HEK293 (cell line): ENCODE measurements around the gene GALNS.

Experiments
- CTCF ChIP-seq: fragments of 450-650 bp; formaldehyde crosslinking; IDR thresholded peaks from 2 replicates; pipeline ENCODE4 v1.5.1; 2016; ENCODE audit warnings: missing biosample characterization, missing genetic modification characterization
- ELK4 ChIP-seq: IDR thresholded peaks from 2 replicates; pipeline ENCODE4 v1.6.1; 2011; ENCODE audit warnings: mild to moderate bottlenecking, low read depth, low read length, borderline replicate concordance
- KLF1 ChIP-seq: fragments of 450-650 bp; formaldehyde crosslinking; IDR thresholded peaks from 2 replicates; pipeline ENCODE4 v1.5.1; 2016; ENCODE audit warnings: missing biosample characterization, missing genetic modification characterization
- PBX3 ChIP-seq: sonication (generic); formaldehyde crosslinking; IDR thresholded peaks from 2 replicates; pipeline ENCODE4 v1.8.1; 2022; ENCODE audit warnings: mild to moderate bottlenecking, moderate library complexity, missing genetic modification reagents
- PRDM10 ChIP-seq: fragments of 450-650 bp; formaldehyde crosslinking; IDR thresholded peaks from 2 replicates; pipeline ENCODE4 v1.5.1; 2016; ENCODE audit warnings: missing biosample characterization, missing genetic modification characterization
- REST ChIP-seq: fragments of 450-650 bp; formaldehyde crosslinking; IDR thresholded peaks from 2 replicates; pipeline ENCODE4 v1.5.1; 2016; ENCODE audit warnings: missing biosample characterization, missing genetic modification characterization
- ZBTB6 ChIP-seq: fragments of 450-650 bp; formaldehyde crosslinking; IDR thresholded peaks from 2 replicates; pipeline ENCODE4 v1.5.1; 2017; ENCODE audit warnings: missing biosample characterization, missing genetic modification characterization
- ZBTB7A ChIP-seq: fragments of 450-650 bp; formaldehyde crosslinking; IDR thresholded peaks from 2 replicates; pipeline ENCODE4 v1.5.1; 2016; ENCODE audit warnings: low read depth, missing biosample characterization, missing genetic modification characterization
- ZNF121 ChIP-seq: fragments of 450-650 bp; formaldehyde crosslinking; IDR thresholded peaks from 2 replicates; pipeline ENCODE4 v1.5.1; 2016; ENCODE audit warnings: missing biosample characterization, missing genetic modification characterization
- ZNF133 ChIP-seq: fragments of 450-650 bp; formaldehyde crosslinking; IDR thresholded peaks from 2 replicates; pipeline ENCODE4 v1.5.1; 2016; ENCODE audit warnings: missing biosample characterization, missing genetic modification characterization
- ZNF23 ChIP-seq: fragments of 450-650 bp; formaldehyde crosslinking; IDR thresholded peaks from 2 replicates; pipeline ENCODE4 v1.5.1; 2016; ENCODE audit warnings: missing biosample characterization, missing genetic modification characterization, borderline replicate concordance
- ZNF248 ChIP-seq: fragments of 450-650 bp; formaldehyde crosslinking; IDR thresholded peaks from 2 replicates; pipeline ENCODE4 v1.5.1; 2017; ENCODE audit warnings: missing biosample characterization, missing genetic modification characterization
- ZNF324 ChIP-seq: fragments of 450-650 bp; formaldehyde crosslinking; IDR thresholded peaks from 2 replicates; pipeline ENCODE4 v1.5.1; 2016; ENCODE audit warnings: missing biosample characterization, missing genetic modification characterization
- ZNF473 ChIP-seq: fragments of 450-650 bp; formaldehyde crosslinking; IDR thresholded peaks from 2 replicates; pipeline ENCODE4 v1.5.1; 2017; ENCODE audit warnings: missing biosample characterization, missing genetic modification characterization
- ZNF488 ChIP-seq: fragments of 450-650 bp; formaldehyde crosslinking; IDR thresholded peaks from 2 replicates; pipeline ENCODE4 v1.5.1; 2016; ENCODE audit warnings: missing biosample characterization, missing genetic modification characterization
- ZNF561 ChIP-seq: fragments of 450-650 bp; IDR thresholded peaks from 2 replicates; pipeline ENCODE4 v1.5.1; 2018; ENCODE audit warnings: missing biosample characterization, missing genetic modification characterization, borderline replicate concordance
- ZNF610 ChIP-seq: fragments of 450-650 bp; formaldehyde crosslinking; IDR thresholded peaks from 2 replicates; pipeline ENCODE4 v1.5.1; 2016; ENCODE audit warnings: missing biosample characterization, missing genetic modification characterization, borderline replicate concordance
- ZNF621 ChIP-seq: fragments of 450-650 bp; formaldehyde crosslinking; IDR thresholded peaks from 2 replicates; pipeline ENCODE4 v1.5.1; 2017; ENCODE audit warnings: missing biosample characterization, missing genetic modification characterization
- ZNF626 ChIP-seq: fragments of 450-650 bp; sonication (Bioruptor Pico); formaldehyde crosslinking; IDR thresholded peaks from 2 replicates; pipeline ENCODE4 v1.5.1; 2018; ENCODE audit warnings: missing biosample characterization, missing genetic modification characterization, inconsistent platforms
- ZNF645 ChIP-seq: fragments of 450-650 bp; formaldehyde crosslinking; IDR thresholded peaks from 2 replicates; pipeline ENCODE4; 2016; ENCODE audit warnings: missing biosample characterization, missing genetic modification characterization
- ZNF654 ChIP-seq: fragments of 450-650 bp; formaldehyde crosslinking; IDR thresholded peaks from 2 replicates; pipeline ENCODE4 v1.5.1; 2016; ENCODE audit warnings: low read depth, missing biosample characterization, missing genetic modification characterization
- ZNF677 ChIP-seq: fragments of 450-650 bp; IDR thresholded peaks from 2 replicates; pipeline ENCODE4 v1.5.0; 2018; ENCODE audit warnings: missing biosample characterization, mild to moderate bottlenecking, missing genetic modification characterization, moderate library complexity

GALNS gene

GRCh38 chr16:88811769-88812512 lies 44.8 kb downstream of the GALNS start, which contains the start of gene APRT (continued):
- TF ChIP-seq ZNF121 (peak; percentile 41; the same call in 1 of the 2 replicates), CTCF (tag by site-specific recombination) (peak; percentile 44), PRDM10 (peak; percentile 74; the same call in 1 of the 2 replicates), ZNF654 (tag by site-specific recombination) (no peak), ZNF561 (tag by site-specific recombination) (0 out of 2 replicates have a peak, but pooled peaks have one; percentile 34), ZNF677 (tag by site-specific recombination) (no peak), ZNF248 (tag by site-specific recombination) (no peak), REST (tag by site-specific recombination) (peak; percentile 41; the same call in 1 of the 2 replicates), ZBTB7A (no peak), KLF1 (tag by site-specific recombination) (peak; percentile 99), ZNF626 (tag by site-specific recombination) (no peak), ZNF488 (tag by site-specific recombination) (no peak), PBX3 (CRISPR knock-in tag) (0 out of 2 replicates have a peak, but pooled peaks have one; percentile 0), ZNF621 (tag by site-specific recombination) (no peak), ZNF133 (tag by site-specific recombination) (0 out of 2 replicates have a peak, but pooled peaks have one; percentile 18), ELK4 (peak; percentile 90; the same call in 1 of the 2 replicates), ZNF645 (no peak), ZNF473 (tag by site-specific recombination) (no peak), ZBTB6 (tag by site-specific recombination) (no peak), ZNF23 (tag by site-specific recombination) (peak; percentile 10; the same call in 1 of the 2 replicates), ZNF610 (tag by site-specific recombination) (peak; percentile 71; the same call in 1 of the 2 replicates), ZNF324 (tag by site-specific recombination) (0 out of 2 replicates have a peak, but pooled peaks have one; percentile 47)
